HG03025 (cell line): ENCODE data around the gene GGT1.
"Not testable (repeated sequence)": the region's sequence is repeated elsewhere in the genome, so short reads cannot be mapped to it uniquely, and the experiment has no call there.

Experiments
- ATAC-seq: cut with Tn5 transposase; IDR thresholded peaks from one replicate; pipeline ENCODE4 v1.9.1; 2021; ENCODE audit warnings: mild to moderate bottlenecking, moderate library complexity; ENCODE audit not compliant: unreplicated experiment, low FRiP score

Gene GGT1

GRCh38 chr22:24632642-24633041, 29.6 kb downstream of the GGT1 start:
- not testable (repeated sequence) for ATAC-seq

- not testable (repeated sequence) for ATAC-seq
These were observed 30.4 kb downstream of the GGT1 start for GRCh38 chr22:24633231-24634023.

GRCh38 chr22:24634776-24635389, 31.9 kb downstream of the GGT1 start:
- ATAC-seq: not testable (repeated sequence)

GRCh38 chr22:24636513-24636912, 33.5 kb downstream of the GGT1 start:
- not testable (repeated sequence) for ATAC-seq

- ATAC-seq: not testable (repeated sequence)
These were observed 39.3 kb downstream of the GGT1 start for GRCh38 chr22:24642307-24642706.

- ATAC-seq: not testable (repeated sequence)
These were observed 41.4 kb downstream of the GGT1 start for GRCh38 chr22:24644409-24644808.

GRCh38 chr22:24645408-24646399, 42.7 kb downstream of the GGT1 start:
- not testable (repeated sequence) for ATAC-seq

- not testable (repeated sequence) for ATAC-seq
These were observed 43.8 kb downstream of the GGT1 start for GRCh38 chr22:24646756-24647155.

GRCh38 chr22:24649371-24649770, 46.4 kb downstream of the GGT1 start:
- ATAC-seq: not testable (repeated sequence)

- ATAC-seq: not testable (repeated sequence)
These were observed 47.9 kb downstream of the GGT1 start for GRCh38 chr22:24650884-24651283.

- not testable (repeated sequence) for ATAC-seq
These were observed 62.4 kb downstream of the GGT1 start for GRCh38 chr22:24665395-24665794.

GRCh38 chr22:24667904-24668303, 64.9 kb downstream of the GGT1 start:
- not testable (repeated sequence) for ATAC-seq

GRCh38 chr22:24672532-24672931, 69.5 kb downstream of the GGT1 start:
- not testable (repeated sequence) for ATAC-seq
